ENCODE results near the gene ZCCHC2.

Gene ZCCHC2

GRCh38 chr18:62603979-62604378 is 81.2 kb downstream of the ZCCHC2 start:
- Histone ChIP-seq H3K4me3 (ENCODE audit: low read depth in 1 of 2, low read length in 1 of 2) (no peak overlapping the region), H3K27ac (no peak overlapping the region), H3K9me3 (no peaks in the 10 kb centered on the region), H3K36me3 (no peaks in the 10 kb centered on the region), H3K4me1 (ENCODE audit: control insufficient read depth in 1 of 2, insufficient read depth in 1 of 2, low read depth in 1 of 2, low read length in 1 of 2) (no peaks in the 10 kb centered on the region), H3K27me3 (peaks cover 19% of the 10 kb centered on the region)
- TF ChIP-seq CTCF (IDR thresholded peaks at IDR 0.05): no peak

GRCh38 chr18:62605685-62606084 is 82.9 kb downstream of the ZCCHC2 start:
- H3K27ac ChIP-seq: no peak overlapping the region
- H3K4me3 ChIP-seq (ENCODE audit: low read depth in 1 of 2, low read length in 1 of 2): no peak overlapping the region
- peaks cover 14% of the 10 kb centered on the region for H3K27me3 ChIP-seq
- no peaks in the 10 kb centered on the region for H3K9me3 ChIP-seq
- H3K4me1 ChIP-seq (ENCODE audit: control insufficient read depth in 1 of 2, insufficient read depth in 1 of 2, low read depth in 1 of 2, low read length in 1 of 2): no peaks in the 10 kb centered on the region
- no peak for TF ChIP-seq CTCF (IDR thresholded peaks at IDR 0.05)
- H3K36me3 ChIP-seq: no peaks in the 10 kb centered on the region

GRCh38 chr18:62606106-62606505 is 83.3 kb downstream of the ZCCHC2 start:
- no peaks in the 10 kb centered on the region for H3K9me3 ChIP-seq
- H3K4me3 ChIP-seq (ENCODE audit: low read depth in 1 of 2, low read length in 1 of 2): no peak overlapping the region
- H3K4me1 ChIP-seq (ENCODE audit: control insufficient read depth in 1 of 2, insufficient read depth in 1 of 2, low read depth in 1 of 2, low read length in 1 of 2): no peaks in the 10 kb centered on the region
- peaks cover 14% of the 10 kb centered on the region for H3K27me3 ChIP-seq
- H3K36me3 ChIP-seq: no peaks in the 10 kb centered on the region
- no peak overlapping the region for H3K27ac ChIP-seq
- no peak for TF ChIP-seq CTCF (IDR thresholded peaks at IDR 0.05)

GRCh38 chr18:62607302-62607701 is 84.5 kb downstream of the ZCCHC2 start:
- Histone ChIP-seq H3K27me3 (peaks cover 24% of the 10 kb centered on the region), H3K27ac (no peak overlapping the region), H3K4me1 (ENCODE audit: control insufficient read depth in 1 of 2, insufficient read depth in 1 of 2, low read depth in 1 of 2, low read length in 1 of 2) (no peaks in the 10 kb centered on the region), H3K9me3 (no peaks in the 10 kb centered on the region), H3K4me3 (ENCODE audit: low read depth in 1 of 2, low read length in 1 of 2) (no peak overlapping the region), H3K36me3 (no peaks in the 10 kb centered on the region)
- TF ChIP-seq CTCF (IDR thresholded peaks at IDR 0.05): no peak

- Histone ChIP-seq H3K9me3 (no peaks in the 10 kb centered on the region), H3K27ac (no peak overlapping the region), H3K36me3 (no peaks in the 10 kb centered on the region), H3K4me1 (ENCODE audit: control insufficient read depth in 1 of 2, insufficient read depth in 1 of 2, low read depth in 1 of 2, low read length in 1 of 2) (no peaks in the 10 kb centered on the region), H3K27me3 (peaks cover 29% of the 10 kb centered on the region), H3K4me3 (ENCODE audit: low read depth in 1 of 2, low read length in 1 of 2) (no peak overlapping the region)
- no peak for TF ChIP-seq CTCF (IDR thresholded peaks at IDR 0.05)
These were observed 85.0 kb downstream of the ZCCHC2 start for GRCh38 chr18:62607708-62608428.

Measured in neutrophil (primary cell).